Epithelial cell of esophagus (primary cell): ENCODE results near the gene ARFGAP1.
"Not testable (repeated sequence)": the region's sequence is repeated elsewhere in the genome, so short reads cannot be mapped to it uniquely, and the experiment has no call there.

Experiments
- DNase-seq: peaks from one replicate; pipeline ENCODE4 v3.0.0; 2010; ENCODE audit warnings: low read depth
- H3K4me3 ChIP-seq: 2 replicates; pipeline ENCODE4 v1.5.1; 2011; ENCODE audit warnings: mild to moderate bottlenecking, low read length, control low read depth
- TF ChIP-seq, protein P1 (sequence below): IDR thresholded peaks from 2 replicates; pipeline ENCODE4 v1.5.1; 2011; ENCODE audit warnings: low read depth, mild to moderate bottlenecking, low read length, control low read depth, inconsistent platforms; ENCODE audit not compliant: insufficient read depth; ENCODE audit errors: missing control alignments

The ARFGAP1 gene

DNA sequence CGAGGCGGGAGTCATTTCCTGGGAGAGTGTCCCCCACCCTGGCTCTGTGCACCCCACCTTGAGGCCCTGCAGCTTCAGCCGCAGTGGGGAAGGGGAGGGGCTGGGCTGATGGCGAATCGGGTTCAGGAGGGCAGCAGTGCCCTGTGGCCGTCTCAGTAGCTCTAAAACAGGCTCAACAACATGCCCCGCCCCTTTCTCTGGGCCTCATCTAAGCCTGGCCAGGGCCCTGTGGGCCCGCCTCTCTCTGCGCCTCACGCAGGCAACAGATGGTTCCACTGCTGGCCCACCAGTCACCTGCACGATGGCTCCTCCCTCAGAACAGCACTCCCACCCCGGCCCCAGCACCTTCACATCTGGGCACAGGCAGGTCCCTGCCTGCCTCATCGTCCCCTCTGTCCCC lies 58.3 kb downstream of the ARFGAP1 start:
- DNase-seq: no peak

DNA sequence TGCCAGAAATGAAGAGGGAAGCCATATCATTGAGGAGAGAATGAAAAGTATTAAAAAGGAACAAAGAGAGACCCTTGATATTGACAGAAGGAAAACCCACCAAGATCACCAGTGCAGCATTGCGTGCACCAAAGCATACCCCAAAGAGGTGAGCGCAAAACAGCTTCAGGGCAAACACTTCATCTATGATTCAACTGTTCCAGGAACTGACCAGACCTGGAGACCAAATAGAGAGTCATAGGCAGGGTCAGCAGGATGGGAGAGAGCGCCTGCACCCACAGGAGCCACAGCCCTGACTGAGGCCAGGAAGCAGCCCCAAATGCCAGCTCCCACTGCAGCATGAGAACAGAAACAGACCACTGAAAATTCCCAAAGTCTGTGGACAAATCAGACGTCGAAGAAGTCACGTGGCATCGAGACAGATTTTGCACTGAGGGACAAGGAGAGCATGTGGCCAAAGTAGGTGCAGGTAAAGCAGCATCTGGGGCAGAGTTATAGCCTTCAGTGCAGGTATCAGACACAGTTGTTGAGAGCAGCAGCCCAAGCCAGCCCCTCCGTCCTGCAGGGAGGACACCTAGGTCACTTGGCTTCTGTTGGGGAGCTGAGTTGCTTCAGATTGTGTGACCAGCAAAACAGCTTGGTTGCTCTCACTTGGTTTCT lies 59.3 kb downstream of the ARFGAP1 start:
- TF ChIP-seq, protein P1, sequence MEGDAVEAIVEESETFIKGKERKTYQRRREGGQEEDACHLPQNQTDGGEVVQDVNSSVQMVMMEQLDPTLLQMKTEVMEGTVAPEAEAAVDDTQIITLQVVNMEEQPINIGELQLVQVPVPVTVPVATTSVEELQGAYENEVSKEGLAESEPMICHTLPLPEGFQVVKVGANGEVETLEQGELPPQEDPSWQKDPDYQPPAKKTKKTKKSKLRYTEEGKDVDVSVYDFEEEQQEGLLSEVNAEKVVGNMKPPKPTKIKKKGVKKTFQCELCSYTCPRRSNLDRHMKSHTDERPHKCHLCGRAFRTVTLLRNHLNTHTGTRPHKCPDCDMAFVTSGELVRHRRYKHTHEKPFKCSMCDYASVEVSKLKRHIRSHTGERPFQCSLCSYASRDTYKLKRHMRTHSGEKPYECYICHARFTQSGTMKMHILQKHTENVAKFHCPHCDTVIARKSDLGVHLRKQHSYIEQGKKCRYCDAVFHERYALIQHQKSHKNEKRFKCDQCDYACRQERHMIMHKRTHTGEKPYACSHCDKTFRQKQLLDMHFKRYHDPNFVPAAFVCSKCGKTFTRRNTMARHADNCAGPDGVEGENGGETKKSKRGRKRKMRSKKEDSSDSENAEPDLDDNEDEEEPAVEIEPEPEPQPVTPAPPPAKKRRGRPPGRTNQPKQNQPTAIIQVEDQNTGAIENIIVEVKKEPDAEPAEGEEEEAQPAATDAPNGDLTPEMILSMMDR: no peak
- H3K4me3 ChIP-seq: no peak overlapping the region
- no peak for DNase-seq

More for the DNA sequence above, 58.3 kb downstream of the ARFGAP1 start:
- TF ChIP-seq, protein P1: no peak
- no peak overlapping the region for H3K4me3 ChIP-seq

DNA sequence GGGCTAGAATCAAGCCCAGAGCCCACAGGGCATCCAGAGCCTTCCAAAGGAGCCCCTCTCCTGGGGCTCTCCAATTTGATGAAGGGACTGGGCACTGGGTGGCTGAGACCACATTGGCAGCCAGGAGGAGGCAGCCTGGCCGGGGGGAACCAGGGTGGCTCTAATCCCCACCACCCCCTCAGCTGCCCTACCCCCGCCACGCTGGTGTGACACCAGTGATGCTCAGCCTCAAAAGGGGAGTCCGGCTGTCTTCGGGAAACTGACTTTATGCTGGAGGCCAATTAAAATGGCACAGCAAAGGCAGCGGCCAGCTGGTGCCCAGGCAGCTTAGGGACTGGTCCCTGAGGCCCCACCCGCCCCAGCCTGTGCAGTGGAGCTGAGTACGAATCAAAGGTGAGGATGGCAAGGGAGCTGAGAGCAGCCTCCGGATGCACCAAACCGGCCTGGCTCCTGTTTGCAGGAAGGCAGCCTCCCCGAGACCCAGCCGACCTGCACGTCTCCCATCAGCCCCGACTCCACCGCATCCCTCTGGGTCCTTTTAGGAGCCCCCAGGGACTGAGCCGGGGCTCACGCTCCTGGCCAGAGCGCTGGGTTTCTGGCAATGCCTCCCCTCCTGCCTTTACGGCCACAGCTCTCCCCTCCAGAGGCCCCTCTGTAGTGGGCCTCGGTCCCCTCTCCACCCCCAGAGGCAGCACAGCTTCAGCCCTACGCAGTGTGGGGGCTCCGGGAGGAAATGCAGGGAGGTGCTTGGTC lies 60.1 kb downstream of the ARFGAP1 start:
- DNase-seq: no peak
- H3K4me3 ChIP-seq: no peak overlapping the region
- TF ChIP-seq, protein P1: no peak

DNA sequence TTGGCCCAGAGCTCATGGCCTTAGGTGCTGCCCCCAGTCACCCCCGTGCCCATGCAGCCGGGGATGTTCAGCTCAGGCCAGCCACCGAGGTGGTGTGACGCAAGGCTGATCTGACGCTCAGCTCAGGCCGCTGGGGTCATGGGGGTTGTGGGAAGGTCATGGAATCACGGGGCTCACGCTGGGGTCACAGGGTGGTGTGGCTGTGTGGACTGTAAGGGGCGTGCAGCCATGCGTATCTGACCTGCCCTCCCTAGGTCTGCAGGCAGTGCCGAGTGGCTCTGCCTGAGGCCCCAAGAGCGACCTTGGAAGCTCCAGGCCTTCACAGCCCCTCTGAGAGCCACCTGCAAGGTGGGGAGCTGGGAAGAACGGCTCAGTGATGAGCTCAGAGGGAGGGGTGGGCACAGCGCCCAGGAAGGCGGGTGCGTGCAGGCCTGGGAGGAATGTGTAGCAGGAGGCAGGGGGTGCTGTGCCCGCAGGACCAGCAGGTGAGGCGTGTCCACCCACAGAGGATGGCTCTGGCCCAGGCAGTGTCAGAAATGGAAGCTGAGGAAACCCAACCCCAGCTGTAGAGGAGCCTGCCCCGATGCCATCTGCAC lies 60.7 kb downstream of the ARFGAP1 start:
- H3K4me3 ChIP-seq: no peak overlapping the region
- TF ChIP-seq, protein P1: no peak
- DNase-seq: no peak

DNA sequence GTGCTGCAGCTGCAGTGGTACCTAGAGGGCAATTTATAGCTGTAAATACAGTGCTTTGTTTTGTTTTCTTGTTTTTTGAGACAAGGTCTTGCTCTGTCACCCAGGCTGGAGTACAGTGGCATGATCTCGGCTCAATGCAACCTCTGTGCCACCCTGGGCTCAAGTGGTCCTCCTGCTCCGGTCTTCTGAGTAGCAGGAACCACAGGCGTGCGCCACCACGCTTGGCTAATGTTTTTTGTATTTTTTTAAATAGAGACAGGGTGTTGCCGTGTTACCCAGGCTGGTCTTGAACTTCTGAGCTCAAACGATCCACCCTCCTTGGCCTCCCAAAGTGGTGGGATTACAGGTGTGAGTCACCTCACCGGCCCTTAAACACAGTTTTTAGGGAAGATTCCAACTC lies 61.7 kb downstream of the ARFGAP1 start:
- no peak overlapping the region for H3K4me3 ChIP-seq
- TF ChIP-seq, protein P1: no peak
- no peak for DNase-seq

DNA sequence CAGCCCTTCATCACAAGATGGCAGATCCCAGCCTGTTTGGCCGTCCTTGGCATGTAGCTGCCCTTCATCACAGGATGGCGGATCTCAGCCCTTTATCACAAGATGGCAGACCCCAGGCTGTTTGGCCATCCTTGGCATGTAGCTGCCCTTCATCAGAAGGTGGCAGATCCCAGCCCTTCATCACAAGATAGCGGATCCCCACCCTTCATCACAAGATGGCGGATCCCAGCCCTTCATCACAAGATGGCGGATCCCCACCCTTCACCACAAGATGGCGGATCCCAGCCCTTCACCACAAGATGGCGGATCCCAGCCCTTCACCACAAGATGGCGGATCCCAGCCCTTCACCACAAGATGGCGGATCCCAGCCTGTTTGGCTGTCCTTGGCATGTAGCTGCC lies 62.4 kb downstream of the ARFGAP1 start:
- DNase-seq, H3K4me3 ChIP-seq: not testable (repeated sequence)

DNA sequence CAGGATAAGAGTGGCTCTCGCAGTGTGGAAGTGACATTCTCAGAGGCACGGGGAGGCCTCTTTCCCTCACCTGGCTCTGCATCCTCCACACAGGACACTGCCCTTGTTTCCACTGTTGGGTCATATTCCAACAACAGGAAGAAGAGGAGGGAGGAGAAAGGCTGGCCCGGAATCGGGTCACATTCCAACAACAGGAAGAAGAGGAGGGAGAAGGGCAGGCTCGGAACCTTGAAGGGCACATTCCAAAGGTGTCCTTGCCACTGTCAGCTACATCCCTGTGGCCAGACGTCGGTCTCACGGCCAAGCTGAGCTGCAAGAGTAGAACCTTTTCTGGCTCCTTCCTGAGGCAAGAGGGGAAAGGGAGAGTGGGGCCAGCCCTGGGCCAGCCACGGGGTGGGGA lies 63.1 kb downstream of the ARFGAP1 start:
- TF ChIP-seq, protein P1: no peak
- DNase-seq: no peak
- no peak overlapping the region for H3K4me3 ChIP-seq
